ENCODE results near the gene TREML2.

Gene TREML2

GRCh38 chr6:41155132-41155805 is 45.7 kb downstream of the TREML2 start:
- no peak overlapping the region for H3K27ac ChIP-seq
- no peak for DNase-seq (ENCODE audit: low read depth, low spot score)

- no peak for DNase-seq (ENCODE audit: low read depth, low spot score)
- no peak within 1 kb of the TSS for H3K27ac ChIP-seq
These were observed 46.8 kb downstream of the TREML2 start, which contains the start of gene TREML1 for GRCh38 chr6:41153992-41154625. Gene TREML1, minus strand, starts transcription at chr6:41154347. Its CDS starts 59 bp downstream, at chr6:41154288.

GRCh38 chr6:41153451-41153850 is 47.5 kb downstream of the TREML2 start:
- no peak for DNase-seq (ENCODE audit: low read depth, low spot score)
- no peak overlapping the region for H3K27ac ChIP-seq

- H3K27ac ChIP-seq = no peak overlapping the region
- DNase-seq (ENCODE audit: low read depth, low spot score) = no peak
These were observed 50.3 kb downstream of the TREML2 start for GRCh38 chr6:41150671-41151070.

- H3K27ac ChIP-seq = no peak overlapping the region
- DNase-seq (ENCODE audit: low read depth, low spot score) = no peak
These were observed 53.0 kb downstream of the TREML2 start for GRCh38 chr6:41147917-41148316.
